Measurements from ENCODE around the gene POLR3A.

POLR3A gene

DNA sequence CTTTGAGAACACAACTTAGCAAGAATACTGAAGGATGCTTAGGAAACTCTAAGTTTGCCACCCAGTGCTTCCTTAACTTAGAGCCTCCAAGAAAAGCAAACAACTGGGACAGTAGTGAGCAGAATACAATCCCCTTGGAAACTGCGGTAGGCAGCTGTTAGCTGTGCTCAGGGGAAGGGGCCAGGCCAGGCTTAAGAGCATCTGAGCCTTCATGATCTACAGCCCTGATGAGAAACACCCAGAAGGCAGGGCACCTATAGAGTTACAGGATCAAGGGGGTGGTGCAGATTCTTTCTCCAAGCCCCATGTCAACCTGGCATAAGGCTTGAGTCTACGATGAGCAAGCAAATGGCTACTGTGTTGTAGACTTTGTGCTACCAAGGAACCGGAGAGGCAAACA lies 51.4 kb downstream of the POLR3A start:
- no peak for DNase-seq (ENCODE audit: low spot score)

DNA sequence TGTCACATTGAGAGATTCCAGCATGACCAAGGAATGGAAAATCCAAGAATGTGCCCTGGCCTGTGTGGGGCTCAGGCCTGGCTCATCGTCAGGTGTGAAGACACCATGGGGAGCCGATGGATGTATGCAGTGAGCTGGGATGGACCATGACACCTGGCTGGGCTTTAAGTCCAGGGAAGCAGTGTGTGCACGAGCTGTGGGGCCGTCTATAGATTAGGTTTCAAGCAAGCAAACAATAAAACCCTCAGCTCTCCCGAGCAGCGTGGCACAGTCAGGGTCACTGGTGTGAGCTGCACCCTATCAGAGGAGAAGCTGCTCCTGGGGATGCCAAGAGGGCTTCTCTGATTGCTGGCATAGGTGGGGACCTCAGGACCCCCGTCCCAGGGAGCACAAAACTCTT lies 52.3 kb downstream of the POLR3A start:
- DNase-seq (ENCODE audit: low spot score) = no peak

DNA sequence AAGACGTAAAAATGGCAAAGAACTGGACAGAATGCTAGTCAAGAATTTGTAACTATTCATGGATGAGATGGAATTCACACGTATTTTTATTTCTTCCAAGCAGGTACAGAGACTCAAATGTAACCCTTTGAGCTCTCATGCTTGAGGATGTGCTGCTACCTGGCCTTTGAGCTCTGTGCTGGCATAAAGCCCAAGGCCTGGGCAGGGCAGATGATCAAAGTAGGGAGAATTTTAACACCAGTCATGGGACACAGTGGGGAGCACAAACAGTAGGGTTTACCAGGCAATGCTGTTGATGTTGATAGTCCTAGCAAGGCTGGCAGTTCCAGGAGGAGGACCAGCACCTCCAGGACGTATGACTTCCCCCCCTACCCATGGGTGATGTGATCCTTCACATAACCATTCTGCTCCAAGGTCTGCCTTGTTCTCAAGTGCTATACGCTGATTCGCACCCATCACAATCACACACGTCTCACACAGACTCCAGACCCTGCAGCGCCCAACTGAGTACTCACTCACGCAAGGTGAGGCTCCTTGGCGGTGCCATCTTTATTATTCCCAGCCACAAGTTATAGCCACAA lies 54.1 kb downstream of the POLR3A start:
- no peak for DNase-seq (ENCODE audit: low spot score)

DNA sequence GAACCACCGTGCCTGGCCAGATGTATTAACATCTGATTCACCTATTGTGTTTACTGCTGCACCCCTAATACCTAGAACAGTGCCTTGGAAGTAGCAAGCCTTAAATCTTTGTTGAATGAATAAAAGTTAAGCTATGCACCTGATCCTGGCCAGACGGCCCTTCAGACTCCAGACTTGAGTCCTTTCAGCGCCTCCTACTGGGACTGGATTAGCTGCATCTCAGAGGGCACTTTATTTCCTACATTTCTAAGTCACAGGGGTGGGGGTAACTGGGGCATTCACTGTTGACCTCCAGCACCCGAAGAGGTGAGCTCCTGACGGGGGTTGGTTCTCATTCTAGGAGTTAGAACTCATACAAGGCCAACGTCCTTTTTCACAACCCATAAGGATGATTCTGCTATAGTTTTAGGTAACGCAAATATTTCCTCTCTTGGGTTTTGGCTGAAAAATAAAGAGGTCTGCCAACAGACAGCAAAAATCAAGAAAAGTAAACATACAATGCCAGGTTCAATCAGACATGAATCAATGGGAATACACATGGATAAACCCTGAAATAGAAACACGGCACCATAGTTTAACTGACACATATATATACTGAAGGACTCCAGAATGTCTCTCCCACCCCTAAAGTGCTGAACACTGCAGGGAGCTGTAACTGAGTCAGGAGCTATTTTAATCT lies 54.8 kb downstream of the POLR3A start:
- peak; percentile 76 for DNase-seq (ENCODE audit: low spot score)

DNA sequence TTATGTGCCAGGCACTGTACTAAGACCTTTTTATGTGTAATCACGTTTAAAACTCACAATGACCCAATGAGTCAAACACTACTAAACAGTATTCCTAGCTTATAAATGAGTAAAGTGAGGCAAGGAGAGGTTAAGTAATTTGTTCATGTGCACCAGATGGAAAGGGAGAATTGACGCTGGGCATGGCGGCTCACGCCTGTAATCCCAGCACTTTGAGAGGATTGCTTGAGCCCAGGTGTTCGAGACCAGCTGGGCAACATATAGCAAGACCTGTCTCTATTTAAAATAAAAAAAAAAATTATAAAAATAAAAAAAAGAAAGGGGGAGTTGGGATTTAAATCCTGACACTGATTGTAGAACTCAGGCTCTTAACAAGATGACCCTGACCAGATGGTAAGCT lies 56.0 kb downstream of the POLR3A start:
- DNase-seq (ENCODE audit: low spot score) = no peak

DNA sequence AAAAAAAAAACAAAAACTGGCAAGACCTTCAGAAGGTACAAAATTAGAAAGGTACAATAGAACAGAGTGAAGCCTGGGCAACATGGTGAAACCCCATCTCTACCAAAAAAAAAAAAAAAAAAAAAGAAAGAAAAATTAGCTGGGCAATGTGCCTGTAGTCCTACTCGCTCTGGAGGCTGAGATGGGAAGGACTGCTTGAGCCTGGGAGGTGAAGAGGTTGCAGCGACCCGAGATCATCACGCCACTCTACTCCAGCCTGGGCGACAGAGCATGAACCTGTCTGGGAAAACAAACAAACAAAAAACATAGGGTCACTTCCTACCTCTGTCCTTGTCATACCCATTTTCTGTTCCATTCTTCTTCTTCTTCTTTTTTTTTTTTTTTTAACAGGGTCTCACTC lies 57.2 kb downstream of the POLR3A start:
- DNase-seq (ENCODE audit: low spot score) = no peak

DNA sequence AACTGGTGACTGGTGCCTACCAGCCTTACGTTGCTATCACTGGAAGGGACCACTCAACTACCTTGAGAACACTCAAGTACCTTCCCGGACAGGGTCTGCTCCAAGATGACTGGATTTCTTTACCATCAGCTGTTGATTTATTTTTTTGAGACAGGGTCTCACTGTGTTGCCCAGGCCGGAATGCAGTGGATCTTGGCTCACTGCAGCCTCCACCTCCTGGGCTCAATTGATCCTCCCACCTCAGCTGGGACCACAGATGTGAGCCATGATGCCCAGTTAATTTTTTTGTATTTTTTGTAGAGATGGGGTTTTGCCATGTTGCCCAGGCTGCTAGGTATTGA lies 57.5 kb downstream of the POLR3A start:
- DNase-seq (ENCODE audit: low spot score) = no peak

DNA sequence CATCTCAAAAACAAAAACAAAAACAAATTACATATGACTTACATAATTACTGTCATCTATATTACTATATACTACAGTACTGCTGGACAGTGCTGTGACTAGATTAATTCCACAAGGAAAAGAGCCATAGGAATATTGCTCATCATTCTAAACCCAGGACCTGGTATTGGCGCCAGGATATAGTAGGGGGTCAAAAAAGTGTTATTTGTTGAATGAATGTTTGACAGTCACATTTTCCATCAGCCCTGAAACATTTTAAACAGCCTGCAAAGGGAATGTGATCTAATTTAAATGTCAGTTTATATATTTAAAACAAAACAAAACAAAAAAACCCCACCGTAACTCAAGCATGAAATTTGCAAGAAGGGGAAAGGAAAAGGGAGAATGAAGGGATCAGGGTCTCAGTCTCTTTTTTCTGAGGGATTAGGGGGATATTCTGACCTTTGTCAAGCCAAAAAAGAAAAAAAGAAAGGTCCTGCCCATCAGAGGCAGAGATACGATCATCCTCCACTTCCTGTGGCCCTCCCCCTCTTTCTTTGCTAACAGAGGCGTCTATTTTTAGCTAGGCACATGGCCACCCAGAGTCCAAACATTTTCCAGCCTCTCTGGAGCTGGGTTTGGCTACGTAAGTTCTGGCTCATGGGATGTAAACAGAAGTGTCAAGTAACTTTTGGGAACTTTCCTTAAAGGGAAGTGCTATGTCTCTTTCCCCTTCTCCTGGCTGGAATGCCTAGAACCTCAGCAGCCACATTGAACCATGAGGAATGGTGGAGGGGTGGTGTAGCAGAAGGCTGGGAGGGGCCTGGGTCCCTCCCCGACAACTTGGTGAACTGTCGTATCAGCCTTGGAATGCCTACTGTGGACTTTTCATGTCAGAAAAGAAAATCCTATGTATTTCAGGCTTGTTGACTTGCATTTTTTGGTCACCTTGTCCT lies 58.2 kb downstream of the POLR3A start:
- peak; percentile 45 for DNase-seq (ENCODE audit: low spot score)

DNA sequence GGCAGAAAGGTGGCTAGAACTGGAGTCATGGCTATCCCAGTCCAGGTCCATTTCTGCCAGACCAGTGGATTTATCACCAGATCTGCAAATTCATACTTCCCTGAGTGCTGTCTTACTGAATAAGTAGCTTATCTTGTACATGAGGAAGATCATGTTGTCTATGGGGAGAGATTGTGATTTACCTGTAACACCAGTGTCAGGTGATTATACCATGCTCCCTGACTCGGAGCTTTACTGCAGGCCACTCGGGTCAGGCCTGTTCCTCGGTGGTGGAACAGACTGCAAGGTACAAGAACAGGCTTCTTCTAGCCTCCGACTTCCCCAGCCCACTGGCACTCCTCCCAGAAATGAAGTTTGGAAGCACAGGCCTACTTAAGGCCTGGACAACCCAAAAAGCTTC lies 60.2 kb downstream of the POLR3A start:
- no peak for DNase-seq (ENCODE audit: low spot score)

DNA sequence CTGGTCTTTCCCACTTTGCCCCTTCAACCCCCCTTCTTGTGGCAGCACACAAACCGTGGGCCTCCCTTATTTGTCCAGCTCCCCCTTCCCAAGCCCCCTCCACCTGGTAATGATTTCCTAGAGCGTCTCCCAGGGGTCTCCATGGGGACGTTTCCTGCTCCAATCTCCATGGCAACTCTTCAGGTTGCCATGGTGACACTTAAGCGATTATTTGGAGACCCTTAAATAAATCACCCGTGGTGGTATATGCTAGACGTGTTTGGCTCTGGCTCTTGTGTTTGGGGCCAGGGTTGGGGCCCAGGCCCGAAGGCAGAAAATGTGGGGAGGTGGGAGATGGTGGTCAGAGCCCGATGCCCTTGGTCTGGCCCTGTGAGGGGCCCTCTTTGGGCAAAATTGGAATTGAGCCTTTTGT lies 61.7 kb downstream of the POLR3A start:
- DNase-seq (ENCODE audit: low spot score) = no peak

DNA sequence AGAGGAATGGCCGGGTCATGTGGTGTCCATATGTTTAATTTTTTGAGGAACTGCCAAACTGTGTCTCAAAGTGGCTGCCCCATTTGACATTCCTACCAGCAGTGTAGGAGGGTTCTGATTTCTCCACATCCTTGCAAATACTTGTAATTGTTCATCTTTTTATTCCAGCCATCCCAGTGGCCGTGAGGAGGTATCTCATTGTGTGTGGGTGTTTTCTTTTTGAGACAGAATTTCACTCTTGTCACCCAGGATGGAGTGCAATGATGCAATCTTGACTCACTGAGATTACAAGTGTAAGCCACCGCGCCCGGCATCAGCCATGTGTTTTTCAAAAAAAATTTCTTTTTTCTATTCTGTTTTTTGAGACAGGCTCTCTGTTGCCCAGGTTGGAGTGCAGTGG lies 64.0 kb downstream of the POLR3A start:
- DNase-seq (ENCODE audit: low spot score) = no peak

DNA sequence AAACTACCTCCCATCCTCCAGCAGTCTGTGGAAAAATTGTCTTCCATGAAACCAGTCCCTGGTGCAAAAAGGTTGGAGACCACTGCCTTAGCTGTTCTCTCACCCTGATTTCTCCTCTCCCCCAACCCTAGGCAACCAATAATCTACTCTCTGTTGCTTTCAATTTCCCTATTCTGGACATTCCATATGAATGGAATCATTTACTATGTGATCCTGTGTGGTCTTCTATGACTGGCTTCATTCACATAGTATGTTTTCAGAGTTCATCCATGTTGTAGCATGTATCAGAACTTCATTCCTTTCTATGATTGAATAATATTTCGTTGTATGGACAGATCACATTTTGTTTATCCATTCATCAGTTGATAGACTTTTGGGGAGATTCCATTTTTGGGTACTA lies 64.5 kb downstream of the POLR3A start:
- DNase-seq (ENCODE audit: low spot score) = no peak

DNA sequence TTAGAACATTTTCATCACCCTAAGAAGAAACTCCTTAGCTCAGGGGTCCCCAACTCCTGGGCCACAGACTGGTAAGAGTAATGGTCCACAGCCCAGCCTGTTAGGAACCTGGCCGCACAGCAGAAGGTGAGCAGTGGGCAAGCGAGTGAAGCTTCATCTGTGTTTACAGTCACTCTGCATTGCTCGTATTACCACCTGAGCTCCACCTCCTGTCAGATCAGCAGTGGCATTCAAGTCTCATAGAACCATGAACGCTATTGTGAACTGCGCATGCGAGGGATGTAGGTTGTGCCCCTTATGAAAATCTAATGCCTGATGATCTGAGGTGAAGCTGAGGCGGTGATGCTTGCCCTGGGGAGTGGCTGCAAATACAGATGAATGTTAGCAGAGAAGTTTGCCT lies 65.4 kb downstream of the POLR3A start:
- no peak for DNase-seq (ENCODE audit: low spot score)

DNA sequence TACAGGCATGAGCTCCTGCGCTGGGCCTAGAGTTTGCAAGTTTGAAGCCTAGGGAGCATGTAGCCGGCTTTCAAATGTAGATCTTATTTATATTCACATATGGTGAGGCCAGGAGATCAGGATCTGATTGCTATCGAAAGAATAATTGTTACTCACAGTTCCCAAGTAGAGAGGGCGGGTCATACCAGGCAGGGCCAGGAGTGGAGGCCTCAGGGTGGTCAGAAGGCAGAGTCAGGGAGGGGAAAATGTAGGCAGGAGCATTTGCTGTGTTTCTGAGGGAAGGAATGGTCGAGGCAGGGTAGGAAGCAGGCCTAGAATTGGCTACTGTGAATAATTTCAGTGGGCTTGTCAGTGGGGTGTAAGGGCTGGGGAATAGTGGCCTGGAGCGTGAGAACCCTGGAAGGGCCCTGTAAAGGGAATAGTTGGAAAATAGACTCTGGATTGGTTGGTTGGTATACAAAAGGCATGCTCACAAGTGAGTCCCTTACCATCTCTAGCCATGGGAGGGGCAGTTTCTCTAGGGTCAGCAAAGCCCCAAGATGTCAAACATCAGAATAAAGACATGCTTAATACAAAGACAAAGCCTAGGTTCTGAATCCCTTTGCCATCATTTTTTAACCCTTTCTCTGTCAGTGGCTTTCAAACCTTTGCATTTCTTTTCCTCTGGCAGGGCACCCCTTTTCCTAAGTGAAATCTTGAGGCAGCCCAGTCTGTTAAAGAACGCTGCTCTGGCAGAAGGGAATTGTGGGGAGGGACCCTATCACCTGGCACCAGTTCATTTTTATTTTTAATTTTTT lies 66.8 kb downstream of the POLR3A start:
- no peak for DNase-seq (ENCODE audit: low spot score)

DNA sequence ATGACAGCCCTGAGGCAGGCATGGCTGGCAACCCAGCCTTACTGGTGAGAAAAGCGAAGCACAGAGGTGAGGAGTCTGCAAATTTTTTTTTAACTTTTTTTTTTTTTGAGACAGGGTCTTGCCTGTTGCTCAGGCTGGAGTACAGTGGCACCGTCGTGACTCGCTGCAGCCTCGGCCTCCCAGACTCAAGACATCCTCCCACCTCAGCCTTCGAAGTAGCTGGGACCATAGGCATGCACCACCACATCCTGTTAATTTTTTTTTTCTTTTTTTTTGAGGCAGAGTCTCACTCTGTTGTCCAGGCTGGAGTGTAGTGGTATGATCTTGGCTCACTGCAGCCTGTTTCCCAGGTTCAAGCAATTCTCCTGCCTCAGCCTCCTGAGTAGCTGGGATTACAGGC lies 67.6 kb downstream of the POLR3A start:
- DNase-seq (ENCODE audit: low spot score) = no peak

DNA sequence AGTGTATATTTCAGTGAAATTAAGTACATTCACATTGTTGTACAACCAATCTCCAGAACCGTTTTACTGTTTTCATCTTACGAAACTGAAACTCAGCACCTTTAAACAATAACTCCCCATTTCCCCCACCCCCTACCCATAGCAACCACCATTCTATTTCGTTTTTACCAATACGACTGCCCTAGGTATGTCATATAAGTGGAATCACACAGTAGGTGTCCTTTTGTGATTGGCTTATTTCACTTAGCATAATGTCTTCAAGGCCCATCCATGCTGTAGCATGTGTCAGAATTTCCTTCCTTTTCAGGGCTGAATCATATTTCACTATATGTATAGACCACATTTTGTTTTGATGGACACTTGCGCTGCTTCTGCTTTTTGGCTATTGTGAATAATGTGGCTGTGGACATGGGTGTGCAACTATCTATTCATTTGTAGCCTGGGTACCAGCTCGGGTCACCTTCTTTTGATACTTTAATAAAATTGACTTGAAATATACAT lies 68.4 kb downstream of the POLR3A start:
- DNase-seq (ENCODE audit: low spot score) = no peak

DNA sequence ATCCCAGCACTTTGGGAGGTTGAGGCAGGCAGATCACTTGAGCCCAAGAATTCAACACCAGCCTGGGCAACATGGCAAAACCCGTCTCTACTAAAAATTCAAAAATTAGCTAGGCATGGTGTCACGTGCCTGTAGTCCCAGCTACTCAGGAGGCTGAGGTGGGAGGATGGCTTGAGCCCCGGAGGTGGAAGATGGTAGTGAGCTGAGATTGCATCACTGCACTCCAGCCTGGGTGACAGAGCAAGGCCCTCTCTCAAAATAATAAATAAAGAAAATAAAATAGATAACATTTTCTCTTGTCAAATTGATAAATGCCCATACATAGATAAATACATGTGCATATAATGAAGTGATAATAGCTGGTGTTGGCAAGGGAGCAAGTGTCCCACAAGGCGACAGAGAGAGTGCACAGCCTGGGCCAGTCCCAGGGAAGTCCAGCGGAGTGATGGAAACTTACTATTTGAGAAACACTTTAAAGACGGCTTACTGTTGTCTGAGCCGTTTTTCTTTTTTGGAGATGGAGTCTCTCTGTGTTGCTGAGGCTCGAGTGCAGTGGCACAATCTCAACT lies 69.3 kb downstream of the POLR3A start:
- no peak for DNase-seq (ENCODE audit: low spot score)

DNA sequence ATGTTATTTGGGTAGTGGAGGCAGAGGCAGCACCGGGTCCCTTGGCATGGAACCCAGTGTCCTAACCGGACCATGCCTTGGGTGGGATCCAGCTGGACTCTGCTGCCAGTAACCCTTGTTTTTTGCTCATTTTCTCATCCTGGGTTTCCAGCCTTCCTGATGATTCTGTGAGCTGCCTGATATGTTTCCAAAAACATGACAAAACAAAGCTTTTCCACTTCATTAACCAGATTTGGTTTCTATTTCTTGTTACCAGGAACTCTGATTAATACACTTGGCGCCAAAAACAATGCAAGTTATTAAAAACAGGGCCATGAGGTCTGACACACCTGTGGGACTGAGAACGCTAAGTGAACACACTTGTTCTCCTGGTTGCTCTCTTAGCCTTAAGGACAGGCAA lies 69.9 kb downstream of the POLR3A start:
- no peak for DNase-seq (ENCODE audit: low spot score)

DNA sequence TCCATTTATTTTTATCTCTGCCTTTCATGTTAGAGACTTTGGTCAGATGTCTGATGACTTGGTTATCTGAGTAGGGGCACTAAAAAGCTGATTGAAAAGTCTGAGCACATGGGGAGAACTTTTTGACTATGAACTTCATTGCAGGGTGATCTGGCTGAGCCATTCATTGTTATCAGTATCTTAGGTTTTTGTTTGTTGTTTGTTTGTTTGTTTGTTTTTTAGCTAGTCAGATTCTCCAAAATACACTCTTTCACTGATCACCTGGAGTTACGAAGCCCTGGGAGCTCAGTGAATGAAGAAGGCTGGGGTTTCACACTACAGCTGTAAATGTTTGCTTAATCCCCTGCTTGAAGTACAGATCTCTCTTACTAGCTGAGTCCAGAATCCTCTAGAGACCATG lies 74.2 kb downstream of the POLR3A start:
- DNase-seq (ENCODE audit: low spot score) = no peak

DNA sequence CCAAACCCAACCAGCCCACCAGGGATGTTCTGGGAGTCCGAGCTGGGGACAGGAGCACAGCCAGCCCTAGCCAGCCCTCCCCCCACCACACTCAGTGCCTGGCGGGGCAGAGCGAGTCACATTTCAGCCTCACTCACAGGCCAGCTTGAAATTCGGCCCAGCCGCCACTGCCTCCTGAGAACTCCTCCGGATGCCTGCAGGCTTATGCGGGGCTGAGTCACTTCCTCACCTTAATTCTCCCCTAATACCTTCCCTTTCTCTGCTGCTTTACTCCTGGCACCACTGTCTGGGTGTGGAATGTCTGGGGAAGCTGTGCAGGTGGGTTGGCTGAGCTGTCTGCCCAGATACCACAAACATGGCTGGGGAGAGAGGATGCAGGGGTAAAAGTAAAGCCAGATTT lies 80.1 kb downstream of the POLR3A start:
- DNase-seq (ENCODE audit: low spot score) = peak; percentile 86

DNA sequence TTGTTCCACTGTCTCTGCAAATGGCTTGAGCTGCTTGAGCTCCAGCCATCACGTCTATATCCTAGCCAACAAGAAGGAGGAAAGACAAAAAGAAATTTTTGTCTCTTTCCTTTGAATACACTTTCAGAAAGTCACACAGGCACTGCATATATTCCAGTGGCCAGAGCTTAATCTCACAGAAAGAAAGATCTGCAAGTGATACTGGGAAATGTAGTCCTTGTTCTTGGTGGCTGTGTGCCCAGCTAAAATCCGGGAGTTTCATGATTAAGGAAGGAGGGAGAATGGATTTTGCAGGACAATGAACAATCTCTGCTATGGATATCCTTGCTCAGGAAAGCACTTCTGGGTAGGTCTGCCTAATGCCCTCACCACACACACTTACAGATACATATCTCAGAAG lies 83.2 kb downstream of the POLR3A start:
- DNase-seq (ENCODE audit: low spot score) = no peak

DNA sequence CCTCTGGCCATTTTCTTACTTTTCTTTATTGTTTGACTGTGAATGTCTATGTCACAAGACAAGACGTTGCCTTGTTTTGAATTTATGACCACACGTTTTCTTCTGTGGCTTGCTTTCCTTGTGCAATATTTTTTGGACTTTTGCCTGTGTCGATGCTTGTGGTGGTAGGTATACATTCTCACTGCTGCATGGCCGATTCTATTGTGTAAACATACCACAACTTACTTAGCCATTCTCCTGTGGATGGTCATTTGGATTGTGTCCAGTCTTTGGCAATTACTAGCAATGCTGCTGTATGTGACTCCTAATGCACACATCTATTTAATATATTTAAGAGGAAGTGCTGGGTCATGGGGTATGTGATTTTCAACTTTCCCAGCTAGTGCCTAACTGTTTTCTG lies 84.8 kb downstream of the POLR3A start:
- no peak for DNase-seq (ENCODE audit: low spot score)
